ENCODE results near the gene TMEM9.

The TMEM9 gene

GRCh38 chr1:201145816-201146215 lies 8.5 kb downstream of the TMEM9 start:
- DNase-seq (ENCODE audit: low read depth in 2 of 2): no peak

GRCh38 chr1:201145132-201145531 lies 9.1 kb downstream of the TMEM9 start:
- DNase-seq (ENCODE audit: low read depth in 2 of 2): no peak

- DNase-seq (ENCODE audit: low read depth in 2 of 2): no peak
These were observed 9.6 kb downstream of the TMEM9 start for GRCh38 chr1:201144701-201145100.

- no peak for DNase-seq (ENCODE audit: low read depth in 2 of 2)
These were observed 10.3 kb downstream of the TMEM9 start for GRCh38 chr1:201143726-201144635.

GRCh38 chr1:201142849-201143725 lies 11.2 kb downstream of the TMEM9 start:
- DNase-seq (ENCODE audit: low read depth in 2 of 2): no peak

- DNase-seq (ENCODE audit: low read depth in 2 of 2): no peak
These were observed 12.0 kb downstream of the TMEM9 start for GRCh38 chr1:201142011-201142848.

- no peak for DNase-seq (ENCODE audit: low read depth in 2 of 2)
These were observed 12.9 kb downstream of the TMEM9 start for GRCh38 chr1:201141418-201141817.

- no peak for DNase-seq (ENCODE audit: low read depth in 2 of 2)
These were observed 13.4 kb downstream of the TMEM9 start for GRCh38 chr1:201140941-201141260.

GRCh38 chr1:201140235-201140940 lies 13.9 kb downstream of the TMEM9 start:
- DNase-seq (ENCODE audit: low read depth in 2 of 2): no peak

- DNase-seq (ENCODE audit: low read depth in 2 of 2): no peak
These were observed 14.5 kb downstream of the TMEM9 start for GRCh38 chr1:201139756-201140155.

- no peak for DNase-seq (ENCODE audit: low read depth in 2 of 2)
These were observed 15.0 kb downstream of the TMEM9 start for GRCh38 chr1:201139306-201139705.

- no peak for DNase-seq (ENCODE audit: low read depth in 2 of 2)
These were observed 15.9 kb downstream of the TMEM9 start for GRCh38 chr1:201138311-201138840.

- peak; percentile 54 for DNase-seq (ENCODE audit: low read depth in 2 of 2)
These were observed 16.5 kb downstream of the TMEM9 start for GRCh38 chr1:201137579-201138310.

- DNase-seq (ENCODE audit: low read depth in 2 of 2): no peak
These were observed 17.3 kb downstream of the TMEM9 start for GRCh38 chr1:201137024-201137392.

- no peak for DNase-seq (ENCODE audit: low read depth in 2 of 2)
These were observed 17.8 kb downstream of the TMEM9 start for GRCh38 chr1:201136355-201137023.

- no peak for DNase-seq (ENCODE audit: low read depth in 2 of 2)
These were observed 19.9 kb downstream of the TMEM9 start for GRCh38 chr1:201134405-201134804.

GRCh38 chr1:201131398-201131797 lies 22.9 kb downstream of the TMEM9 start:
- DNase-seq (ENCODE audit: low read depth in 2 of 2): no peak

GRCh38 chr1:201128962-201129361 lies 25.3 kb downstream of the TMEM9 start:
- DNase-seq (ENCODE audit: low read depth in 2 of 2): no peak

GRCh38 chr1:201128476-201128875 lies 25.8 kb downstream of the TMEM9 start:
- no peak for DNase-seq (ENCODE audit: low read depth in 2 of 2)

All from fibroblast of skin of left biceps (primary cell).